ENCODE measurements around the gene ST6GALNAC1.

The ST6GALNAC1 gene

GRCh38 chr17:76633628-76634328 is 9.8 kb downstream of the ST6GALNAC1 start:
- Histone ChIP-seq H3K36me3 (ENCODE audit: control insufficient read depth, insufficient read depth, low read length) (no peaks in the 10 kb centered on the region), H3K9me3 (ENCODE audit: control insufficient read depth, low read length) (no peaks in the 10 kb centered on the region), H3K4me1 (ENCODE audit: control insufficient read depth, insufficient read depth, low read length) (peaks cover 7% of the 10 kb centered on the region), H3K27me3 (ENCODE audit: control insufficient read depth, insufficient read depth, low read length, poor library complexity, severe bottlenecking) (no peaks in the 10 kb centered on the region), H3K4me3 (ENCODE audit: insufficient read depth, low read depth, low read length) (no peak overlapping the region), H3K27ac (ENCODE audit: insufficient read depth, low read depth, low read length, poor library complexity, severe bottlenecking) (no peak overlapping the region)
- WGBS, 2 experiments = 91 to 94% methylated on average over 14 of the region's 14 CpGs

GRCh38 chr17:76631821-76632565 is 11.6 kb downstream of the ST6GALNAC1 start:
- 87 to 88% methylated on average over 10 of the region's 10 CpGs for WGBS, 2 experiments
- Histone ChIP-seq H3K36me3 (ENCODE audit: control insufficient read depth, insufficient read depth, low read length) (no peaks in the 10 kb centered on the region), H3K4me3 (ENCODE audit: insufficient read depth, low read depth, low read length) (no peak overlapping the region), H3K4me1 (ENCODE audit: control insufficient read depth, insufficient read depth, low read length) (no peaks in the 10 kb centered on the region), H3K9me3 (ENCODE audit: control insufficient read depth, low read length) (no peaks in the 10 kb centered on the region), H3K27me3 (ENCODE audit: control insufficient read depth, insufficient read depth, low read length, poor library complexity, severe bottlenecking) (no peaks in the 10 kb centered on the region), H3K27ac (ENCODE audit: insufficient read depth, low read depth, low read length, poor library complexity, severe bottlenecking) (no peak overlapping the region)

DNA sequence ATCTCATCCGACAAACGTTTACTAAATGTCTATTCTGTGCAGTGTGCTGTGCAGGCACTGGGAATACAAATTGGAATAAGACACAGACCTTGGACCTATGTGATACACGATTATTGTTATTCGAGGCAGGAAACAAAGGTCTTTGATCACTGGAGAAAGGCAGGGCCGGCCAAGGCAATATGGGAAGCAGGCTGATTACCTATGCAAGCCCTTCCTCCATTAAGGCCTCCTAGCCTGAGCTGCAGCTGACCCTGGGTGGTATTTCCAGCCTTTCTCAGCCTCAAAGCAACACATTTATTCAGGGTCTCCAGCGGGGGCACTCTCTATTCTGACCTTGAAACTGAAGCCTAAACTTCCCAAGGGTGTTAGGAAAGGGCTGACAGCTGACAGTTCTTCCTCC is 13.4 kb downstream of the ST6GALNAC1 start:
- no peaks in the 10 kb centered on the region for H3K9me3 ChIP-seq (ENCODE audit: control insufficient read depth, low read length)
- H3K27me3 ChIP-seq (ENCODE audit: control insufficient read depth, insufficient read depth, low read length, poor library complexity, severe bottlenecking) = peaks cover 2% of the 10 kb centered on the region
- H3K27ac ChIP-seq (ENCODE audit: insufficient read depth, low read depth, low read length, poor library complexity, severe bottlenecking) = no peak overlapping the region
- H3K4me1 ChIP-seq (ENCODE audit: control insufficient read depth, insufficient read depth, low read length) = no peaks in the 10 kb centered on the region
- no peak overlapping the region for H3K4me3 ChIP-seq (ENCODE audit: insufficient read depth, low read depth, low read length)
- WGBS, 2 experiments = 66 to 67% methylated on average over 6 of the region's 6 CpGs
- H3K36me3 ChIP-seq (ENCODE audit: control insufficient read depth, insufficient read depth, low read length) = no peaks in the 10 kb centered on the region

DNA sequence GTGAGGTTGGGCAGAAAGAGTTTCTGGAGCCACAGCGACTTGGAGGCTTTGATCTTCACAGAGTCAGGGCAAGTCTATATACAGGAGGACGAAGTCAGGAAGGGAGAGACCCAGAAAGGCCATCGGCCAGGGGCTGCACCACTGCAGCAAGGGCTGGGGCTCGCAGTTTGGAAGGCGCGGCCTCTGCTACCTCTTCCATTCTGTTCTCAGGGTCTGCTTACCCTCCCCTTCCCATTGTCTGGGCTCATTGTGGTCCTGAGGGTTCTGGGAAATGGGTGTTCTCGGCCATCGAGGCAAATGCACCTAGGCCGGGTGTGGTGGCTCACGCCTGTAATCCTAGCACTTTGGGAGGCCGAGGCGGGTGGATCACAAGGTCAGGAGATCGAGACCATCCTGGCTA is 16.0 kb downstream of the ST6GALNAC1 start:
- H3K4me1 ChIP-seq (ENCODE audit: control insufficient read depth, insufficient read depth, low read length) = no peaks in the 10 kb centered on the region
- no peak overlapping the region for H3K27ac ChIP-seq (ENCODE audit: insufficient read depth, low read depth, low read length, poor library complexity, severe bottlenecking)
- H3K27me3 ChIP-seq (ENCODE audit: control insufficient read depth, insufficient read depth, low read length, poor library complexity, severe bottlenecking) = peaks cover 7% of the 10 kb centered on the region
- H3K9me3 ChIP-seq (ENCODE audit: control insufficient read depth, low read length) = no peaks in the 10 kb centered on the region
- H3K36me3 ChIP-seq (ENCODE audit: control insufficient read depth, insufficient read depth, low read length) = no peaks in the 10 kb centered on the region
- no peak overlapping the region for H3K4me3 ChIP-seq (ENCODE audit: insufficient read depth, low read depth, low read length)
- 83 to 91% methylated on average over 12 of the region's 13 CpGs for WGBS, 2 experiments

GRCh38 chr17:76626442-76626841 is 17.1 kb downstream of the ST6GALNAC1 start:
- Histone ChIP-seq H3K27ac (ENCODE audit: insufficient read depth, low read depth, low read length, poor library complexity, severe bottlenecking) (no peak overlapping the region), H3K4me3 (ENCODE audit: insufficient read depth, low read depth, low read length) (no peak overlapping the region), H3K4me1 (ENCODE audit: control insufficient read depth, insufficient read depth, low read length) (no peaks in the 10 kb centered on the region), H3K27me3 (ENCODE audit: control insufficient read depth, insufficient read depth, low read length, poor library complexity, severe bottlenecking) (peaks cover 7% of the 10 kb centered on the region), H3K36me3 (ENCODE audit: control insufficient read depth, insufficient read depth, low read length) (no peaks in the 10 kb centered on the region), H3K9me3 (ENCODE audit: control insufficient read depth, low read length) (no peaks in the 10 kb centered on the region)
- WGBS, 2 experiments = 87% methylated on average over 11 of the region's 11 CpGs

DNA sequence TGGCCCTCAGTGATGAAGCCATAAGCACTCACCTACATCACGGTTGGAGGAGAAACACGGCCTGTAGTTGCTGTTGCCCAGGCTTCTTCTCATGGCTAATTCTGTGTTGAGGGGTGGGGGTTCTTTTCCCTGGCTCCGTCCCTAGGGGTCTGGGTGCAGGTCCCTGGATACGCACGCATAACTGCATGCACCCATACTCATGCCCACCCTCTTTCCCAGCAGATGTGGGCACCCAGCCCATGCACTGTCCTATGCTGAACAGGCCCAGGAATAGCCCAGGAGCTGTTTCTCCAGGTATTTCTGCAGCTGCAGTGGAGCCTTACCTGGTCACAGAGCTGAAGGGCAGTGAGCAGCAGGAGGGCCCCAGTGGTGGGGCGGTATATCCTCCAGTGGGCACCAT is 18.1 kb downstream of the ST6GALNAC1 start:
- Histone ChIP-seq H3K36me3 (ENCODE audit: control insufficient read depth, insufficient read depth, low read length) (no peaks in the 10 kb centered on the region), H3K4me3 (ENCODE audit: insufficient read depth, low read depth, low read length) (no peak overlapping the region), H3K9me3 (ENCODE audit: control insufficient read depth, low read length) (no peaks in the 10 kb centered on the region), H3K27me3 (ENCODE audit: control insufficient read depth, insufficient read depth, low read length, poor library complexity, severe bottlenecking) (peaks cover 7% of the 10 kb centered on the region), H3K4me1 (ENCODE audit: control insufficient read depth, insufficient read depth, low read length) (no peaks in the 10 kb centered on the region), H3K27ac (ENCODE audit: insufficient read depth, low read depth, low read length, poor library complexity, severe bottlenecking) (no peak overlapping the region)
- WGBS, 2 experiments = 85 to 87% methylated on average over 6 of the region's 6 CpGs

DNA sequence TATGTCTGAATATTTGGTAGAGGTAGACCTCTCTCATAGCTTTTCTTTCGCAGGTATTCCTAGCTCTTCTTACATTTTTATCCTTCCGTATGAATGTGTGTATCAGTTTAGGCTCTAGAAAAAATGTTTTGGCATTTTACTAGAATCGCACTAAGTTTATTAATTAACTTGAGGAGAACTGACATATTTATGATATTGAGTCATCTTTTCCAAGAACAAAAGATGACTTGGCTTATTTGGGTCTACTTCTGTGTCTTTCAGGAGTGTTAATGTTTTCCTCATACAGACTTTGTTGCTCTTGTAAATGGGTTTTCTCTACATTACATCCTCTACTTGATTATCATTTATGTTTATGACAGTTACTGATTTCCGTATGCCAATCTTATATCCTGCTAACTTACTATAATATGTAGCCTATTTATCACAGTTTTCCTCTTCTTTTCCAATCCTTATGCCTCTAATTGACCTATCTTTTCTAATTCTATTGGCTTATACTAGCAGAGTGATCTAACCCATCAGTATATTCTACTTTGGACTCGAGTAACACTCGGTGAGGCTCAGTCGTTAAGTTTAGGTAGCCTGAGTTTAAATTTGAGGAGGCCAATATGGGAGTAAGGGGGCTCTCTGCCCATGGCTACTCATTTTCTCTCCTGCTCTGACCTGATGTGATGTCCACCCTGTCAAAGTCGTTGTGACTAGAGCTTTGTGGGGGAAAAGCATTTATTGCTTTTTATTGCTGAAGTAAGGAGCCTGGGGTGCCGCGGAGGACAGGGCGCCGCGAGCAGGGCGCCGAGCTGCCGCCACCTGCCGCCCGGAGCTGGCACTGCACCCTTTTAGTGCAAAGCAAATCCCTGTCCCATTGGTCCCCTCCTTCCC is 20.0 kb downstream of the ST6GALNAC1 start:
- H3K4me3 ChIP-seq (ENCODE audit: insufficient read depth, low read depth, low read length) = no peak overlapping the region
- H3K9me3 ChIP-seq (ENCODE audit: control insufficient read depth, low read length) = no peaks in the 10 kb centered on the region
- WGBS, 2 experiments = 33 to 37% methylated on average over 17 to 18 of the region's 18 CpGs
- H3K27ac ChIP-seq (ENCODE audit: insufficient read depth, low read depth, low read length, poor library complexity, severe bottlenecking) = no peak overlapping the region
- peaks cover 7% of the 10 kb centered on the region for H3K27me3 ChIP-seq (ENCODE audit: control insufficient read depth, insufficient read depth, low read length, poor library complexity, severe bottlenecking)
- no peaks in the 10 kb centered on the region for H3K36me3 ChIP-seq (ENCODE audit: control insufficient read depth, insufficient read depth, low read length)
- H3K4me1 ChIP-seq (ENCODE audit: control insufficient read depth, insufficient read depth, low read length) = no peaks in the 10 kb centered on the region

- Histone ChIP-seq H3K36me3 (ENCODE audit: control insufficient read depth, insufficient read depth, low read length) (no peaks in the 10 kb centered on the region), H3K4me3 (ENCODE audit: insufficient read depth, low read depth, low read length) (no peak overlapping the region), H3K27me3 (ENCODE audit: control insufficient read depth, insufficient read depth, low read length, poor library complexity, severe bottlenecking) (no peaks in the 10 kb centered on the region), H3K9me3 (ENCODE audit: control insufficient read depth, low read length) (no peaks in the 10 kb centered on the region), H3K27ac (ENCODE audit: insufficient read depth, low read depth, low read length, poor library complexity, severe bottlenecking) (no peak overlapping the region), H3K4me1 (ENCODE audit: control insufficient read depth, insufficient read depth, low read length) (peaks cover 2% of the 10 kb centered on the region)
- WGBS, 2 experiments = 93% methylated on average over 2 of the region's 2 CpGs
Measured at GRCh38 chr17:76617838-76618237, 25.7 kb downstream of the ST6GALNAC1 start.

DNA sequence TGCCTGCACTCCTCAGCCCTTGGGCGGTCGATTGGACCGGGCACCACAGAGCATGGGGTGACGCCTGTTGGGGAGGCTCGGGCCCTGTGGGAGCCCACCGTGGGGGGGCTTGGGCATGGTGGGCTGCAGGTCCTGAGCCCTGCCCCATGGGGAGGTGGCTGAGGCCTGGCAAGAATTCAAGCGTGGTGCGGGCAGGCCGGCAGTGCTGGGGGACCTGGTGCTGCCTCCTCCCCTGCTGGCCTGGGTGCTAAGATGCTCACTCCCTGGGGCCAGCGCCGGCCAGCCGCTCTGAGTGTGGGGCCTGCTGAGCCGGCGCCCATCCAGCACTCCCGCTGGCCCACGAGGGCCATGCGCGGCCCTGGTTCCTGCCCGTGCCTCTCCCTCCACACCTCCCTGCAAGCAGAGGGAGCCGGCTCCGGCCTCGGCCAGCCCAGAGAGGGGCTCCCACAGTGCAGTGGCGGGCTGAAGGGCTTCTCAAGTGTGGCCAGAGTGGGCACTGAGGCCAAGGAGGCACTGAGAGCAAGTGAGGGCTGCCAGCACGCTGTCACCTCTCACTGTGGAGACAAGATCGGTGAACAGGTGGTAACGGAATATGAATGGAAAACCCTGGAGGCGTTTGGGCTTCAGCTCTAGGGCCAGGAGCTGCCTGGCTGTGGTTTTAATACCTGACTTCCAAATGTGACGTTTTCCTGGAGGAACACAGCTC is 28.5 kb downstream of the ST6GALNAC1 start:
- no peak overlapping the region for H3K4me3 ChIP-seq (ENCODE audit: insufficient read depth, low read depth, low read length)
- WGBS, 2 experiments = 89 to 91% methylated on average over 28 of the region's 28 CpGs

More for the DNA sequence above, 28.5 kb downstream of the ST6GALNAC1 start:
- H3K4me1 ChIP-seq (ENCODE audit: control insufficient read depth, insufficient read depth, low read length) = peaks cover 3% of the 10 kb centered on the region
- no peaks in the 10 kb centered on the region for H3K36me3 ChIP-seq (ENCODE audit: control insufficient read depth, insufficient read depth, low read length)
- H3K27me3 ChIP-seq (ENCODE audit: control insufficient read depth, insufficient read depth, low read length, poor library complexity, severe bottlenecking) = no peaks in the 10 kb centered on the region
- H3K9me3 ChIP-seq (ENCODE audit: control insufficient read depth, low read length) = no peaks in the 10 kb centered on the region
- H3K27ac ChIP-seq (ENCODE audit: insufficient read depth, low read depth, low read length, poor library complexity, severe bottlenecking) = no peak overlapping the region

Measured in ectodermal cell (in vitro differentiated cells).